Astrocyte (in vitro differentiated cells and primary cell): Measurements from ENCODE around the gene HES1.

Source experiments
- CTCF ChIP-seq: IDR thresholded peaks from 2 replicates; pipeline ENCODE4 v1.5.1; 2011; ENCODE audit warnings: low read depth, mild to moderate bottlenecking, inconsistent platforms, low read length, moderate library complexity; ENCODE audit not compliant: insufficient read depth
- EZH2 ChIP-seq: IDR thresholded peaks from 2 replicates; pipeline ENCODE4 v1.6.1; 2012; ENCODE audit warnings: mild to moderate bottlenecking, low read length, inconsistent platforms; ENCODE audit not compliant: insufficient read depth

- TF ChIP-seq CTCF (no peak), EZH2 (no peak)
Measured at GRCh38 chr3:194091141-194091540, 44.8 kb upstream of the HES1 start.
